Measurements from ENCODE around the gene NUP98. TPM values are rescaled to one million over a fixed set of nuclear protein-coding genes. Genes with fewer than 3 reads are reported as not detected.
"Not testable (repeated sequence)": the region's sequence is repeated elsewhere in the genome, so short reads cannot be mapped to it uniquely, and the experiment has no call there.

The NUP98 gene
- polyA plus RNA-seq, 3 donors, result 19.6 to 76.2 (median 28.5) TPM

DNA sequence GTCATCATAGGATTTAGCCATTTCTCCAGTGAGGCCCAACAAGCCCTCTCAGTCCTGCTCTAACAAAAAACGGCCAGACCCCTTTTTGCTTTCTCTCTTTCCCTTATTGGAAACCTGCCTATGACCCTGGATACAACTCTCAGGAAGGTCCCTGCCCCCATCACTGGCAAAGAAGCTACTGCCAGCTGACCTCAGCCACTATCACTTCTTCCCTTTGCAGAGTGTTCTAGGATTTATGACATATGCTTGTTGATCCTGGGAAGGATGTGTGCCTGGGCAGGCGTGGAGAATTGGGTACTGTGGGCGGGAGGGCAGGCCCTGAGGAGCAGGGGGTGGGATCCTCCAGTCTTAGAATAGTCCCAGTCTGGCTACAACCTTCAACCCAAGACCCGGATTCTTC, 18.5 kb upstream of the NUP98 start:
- Mint-ChIP-seq H3K27ac (no peak overlapping the region), H3K9me3 (no peaks in the 10 kb centered on the region), H3K4me1 (peaks cover 3% of the 10 kb centered on the region), H3K4me3 (no peak overlapping the region), H3K36me3 (peaks cover 8% of the 10 kb centered on the region in 2 donors), H3K27me3 (ENCODE audit: low read depth in 3 of 3) (no peaks in the 10 kb centered on the region)
- no peak overlapping the region for H3K9ac ChIP-seq (ENCODE audit: insufficient read depth, low read length, poor library complexity, severe bottlenecking)
- TF ChIP-seq, protein P1, sequence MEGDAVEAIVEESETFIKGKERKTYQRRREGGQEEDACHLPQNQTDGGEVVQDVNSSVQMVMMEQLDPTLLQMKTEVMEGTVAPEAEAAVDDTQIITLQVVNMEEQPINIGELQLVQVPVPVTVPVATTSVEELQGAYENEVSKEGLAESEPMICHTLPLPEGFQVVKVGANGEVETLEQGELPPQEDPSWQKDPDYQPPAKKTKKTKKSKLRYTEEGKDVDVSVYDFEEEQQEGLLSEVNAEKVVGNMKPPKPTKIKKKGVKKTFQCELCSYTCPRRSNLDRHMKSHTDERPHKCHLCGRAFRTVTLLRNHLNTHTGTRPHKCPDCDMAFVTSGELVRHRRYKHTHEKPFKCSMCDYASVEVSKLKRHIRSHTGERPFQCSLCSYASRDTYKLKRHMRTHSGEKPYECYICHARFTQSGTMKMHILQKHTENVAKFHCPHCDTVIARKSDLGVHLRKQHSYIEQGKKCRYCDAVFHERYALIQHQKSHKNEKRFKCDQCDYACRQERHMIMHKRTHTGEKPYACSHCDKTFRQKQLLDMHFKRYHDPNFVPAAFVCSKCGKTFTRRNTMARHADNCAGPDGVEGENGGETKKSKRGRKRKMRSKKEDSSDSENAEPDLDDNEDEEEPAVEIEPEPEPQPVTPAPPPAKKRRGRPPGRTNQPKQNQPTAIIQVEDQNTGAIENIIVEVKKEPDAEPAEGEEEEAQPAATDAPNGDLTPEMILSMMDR (IDR thresholded peaks at IDR 0.05), result no peak
- H4K20me1 ChIP-seq (ENCODE audit: insufficient read depth, low read length), result no peaks in the 10 kb centered on the region
- H3K4me2 ChIP-seq (replicated peaks; ENCODE audit: extremely low read depth, low read length, poor library complexity, severe bottlenecking), result no peak overlapping the region
- no peak overlapping the region for H3K4me3 ChIP-seq (replicated peaks in 1 of 3; ENCODE audit: low read depth in 2 of 3, low read length in 3 of 3)
- no peaks in the 10 kb centered on the region for H3K4me1 ChIP-seq (ENCODE audit: control insufficient read depth in 1 of 2, insufficient read depth in 2 of 2, low read length in 2 of 2)
- H3K79me2 ChIP-seq (ENCODE audit: insufficient read depth, low read length), result no peaks in the 10 kb centered on the region
- H3K9me3 ChIP-seq (replicated peaks in 1 of 2; ENCODE audit: control insufficient read depth in 1 of 2, insufficient read depth in 1 of 2, low read length in 2 of 2), result no peaks in the 10 kb centered on the region
- H3K27me3 ChIP-seq (ENCODE audit: control insufficient read depth in 2 of 2, insufficient read depth in 2 of 2, low read length in 2 of 2), result no peaks in the 10 kb centered on the region
- H3K27ac ChIP-seq (ENCODE audit: low read depth in 1 of 2, low read length in 2 of 2), result no peak overlapping the region
- 90% methylated on average over 2 of the region's 4 CpGs for WGBS (ENCODE audit: insufficient coverage)
- no peaks in the 10 kb centered on the region for H3K36me3 ChIP-seq (replicated peaks in 1 of 2; ENCODE audit: control insufficient read depth in 1 of 2, insufficient read depth in 2 of 2, low read length in 2 of 2)
- no peak for DNase-seq
- H2AFZ ChIP-seq (ENCODE audit: insufficient read depth, low read depth, low read length, poor library complexity, severe bottlenecking), result no peak overlapping the region
- intact Hi-C loops (cut with micrococcal nuclease), result no loop called here

DNA sequence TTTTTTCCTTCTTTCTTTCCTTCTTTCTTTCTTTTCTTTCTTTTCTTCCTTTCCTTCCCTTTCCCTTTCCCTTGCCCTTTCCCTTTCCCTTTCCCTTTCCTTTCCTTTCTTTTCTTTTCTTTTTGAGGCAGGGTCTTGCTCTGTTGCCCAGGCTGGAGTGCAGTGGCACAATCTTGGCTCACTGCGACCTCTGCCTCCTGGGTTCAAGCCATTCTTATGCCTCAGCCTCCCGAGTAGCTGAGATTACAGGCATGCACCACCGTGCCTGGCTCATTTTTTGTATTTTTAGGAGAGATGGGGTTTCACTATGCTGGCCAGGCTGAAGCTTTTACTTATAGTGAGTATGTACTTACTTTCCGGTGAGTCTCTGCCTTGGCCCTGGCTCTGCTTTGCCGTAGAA, 17.5 kb upstream of the NUP98 start:
- H3K36me3 Mint-ChIP-seq; H3K9ac ChIP-seq (ENCODE audit: insufficient read depth, low read length, poor library complexity, severe bottlenecking); H3K9me3 Mint-ChIP-seq; H2AFZ ChIP-seq (ENCODE audit: insufficient read depth, low read depth, low read length, poor library complexity, severe bottlenecking); H3K4me2 ChIP-seq (replicated peaks; ENCODE audit: extremely low read depth, low read length, poor library complexity, severe bottlenecking); H3K27me3 ChIP-seq (ENCODE audit: control insufficient read depth in 2 of 2, insufficient read depth in 2 of 2, low read length in 2 of 2); H3K9me3 ChIP-seq (replicated peaks in 1 of 2; ENCODE audit: control insufficient read depth in 1 of 2, insufficient read depth in 1 of 2, low read length in 2 of 2); H3K4me3 Mint-ChIP-seq; H4K20me1 ChIP-seq (ENCODE audit: insufficient read depth, low read length); H3K27ac ChIP-seq (ENCODE audit: low read depth in 1 of 2, low read length in 2 of 2); DNase-seq; H3K4me1 Mint-ChIP-seq; H3K4me1 ChIP-seq (ENCODE audit: control insufficient read depth in 1 of 2, insufficient read depth in 2 of 2, low read length in 2 of 2); H3K4me3 ChIP-seq (replicated peaks in 1 of 3; ENCODE audit: low read depth in 2 of 3, low read length in 3 of 3); H3K79me2 ChIP-seq (ENCODE audit: insufficient read depth, low read length); H3K27me3 Mint-ChIP-seq (ENCODE audit: low read depth in 3 of 3); H3K36me3 ChIP-seq (replicated peaks in 1 of 2; ENCODE audit: control insufficient read depth in 1 of 2, insufficient read depth in 2 of 2, low read length in 2 of 2); intact Hi-C loops (cut with micrococcal nuclease): not testable (repeated sequence)
- H3K27ac Mint-ChIP-seq, result peak overlapping the region in 1 of 7 donors; percentile 68
- WGBS (ENCODE audit: insufficient coverage), result 100% methylated on average over 3 of the region's 5 CpGs

Measured in CD14-positive monocyte (primary cell).